ENCODE results near the gene C10orf88. TPM values are rescaled to one million over a fixed set of nuclear protein-coding genes. Genes with fewer than 3 reads are reported as not detected.

The C10orf88 gene
- total and polyA plus RNA-seq, 2 of the 13 experiments (the other 11 are each of a cell fraction or from before 2014, with no cell fraction given) = 4.6 to 11.8 TPM

GRCh38 chr10:122953902-122954730 is at the start of gene C10orf88 (continued):
- TF ChIP-seq ZMYM2 (CRISPR knock-in tag; IDR thresholded peaks at IDR 0.05) (peak; percentile 87; the same call in 1 of the 2 replicates), ZNF44 (CRISPR knock-in tag; IDR thresholded peaks at IDR 0.05) (peak; percentile 87; the same call in 1 of the 2 replicates), ZNF775 (CRISPR knock-in tag; IDR thresholded peaks at IDR 0.05; ENCODE audit: borderline replicate concordance) (peak; percentile 89; the same call in 1 of the 2 replicates), ZNF761 (CRISPR knock-in tag; conservative IDR thresholded peaks at IDR 0.05) (peak; percentile 95), ARNTL (CRISPR knock-in tag; IDR thresholded peaks at IDR 0.05) (peak; percentile 86; the same call in 1 of the 2 replicates), FOXO4 (CRISPR knock-in tag; conservative IDR thresholded peaks at IDR 0.05) (peak; percentile 49; the same call in 1 of the 2 replicates), JARID2 (CRISPR knock-in tag; IDR thresholded peaks at IDR 0.05; ENCODE audit: insufficient replicate concordance) (peak; percentile 65), ZSCAN31 (CRISPR knock-in tag; IDR thresholded peaks at IDR 0.05; ENCODE audit: low read depth) (peak; percentile 98), ZNF567 (CRISPR knock-in tag; IDR thresholded peaks at IDR 0.05; ENCODE audit: borderline replicate concordance) (no peak; the same call in 1 of the 2 replicates), ZNF253 (CRISPR knock-in tag; IDR thresholded peaks at IDR 0.05; ENCODE audit: borderline replicate concordance) (no peak; the same call in 1 of the 2 replicates), ZNF512B (CRISPR knock-in tag; IDR thresholded peaks at IDR 0.05; ENCODE audit: borderline replicate concordance) (0 out of 2 replicates have a peak, but pooled peaks have one; percentile 44), ZNF639 (CRISPR knock-in tag; conservative IDR thresholded peaks at IDR 0.05) (peak; percentile 93), ZNF530 (CRISPR knock-in tag; IDR thresholded peaks at IDR 0.05; ENCODE audit: low read depth) (no peak), ZNF576 (CRISPR knock-in tag; IDR thresholded peaks at IDR 0.05) (peak; percentile 83)
- TF ChIP-seq, protein P1, sequence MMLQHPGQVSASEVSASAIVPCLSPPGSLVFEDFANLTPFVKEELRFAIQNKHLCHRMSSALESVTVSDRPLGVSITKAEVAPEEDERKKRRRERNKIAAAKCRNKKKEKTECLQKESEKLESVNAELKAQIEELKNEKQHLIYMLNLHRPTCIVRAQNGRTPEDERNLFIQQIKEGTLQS (CRISPR knock-in tag; IDR thresholded peaks at IDR 0.05) = peak; percentile 13; the same call in 1 of the 2 replicates

Data from HepG2 (cell line).